HS-27A (cell line): ENCODE results near the gene JPT1.
"Not testable (repeated sequence)": the region's sequence is repeated elsewhere in the genome, so short reads cannot be mapped to it uniquely, and the experiment has no call there.

Experiments used
- DNase-seq: peaks from one replicate; pipeline ENCODE4 v3.0.0-alpha.2; 2012; ENCODE audit warnings: low read depth, missing footprints

Gene JPT1

DNA sequence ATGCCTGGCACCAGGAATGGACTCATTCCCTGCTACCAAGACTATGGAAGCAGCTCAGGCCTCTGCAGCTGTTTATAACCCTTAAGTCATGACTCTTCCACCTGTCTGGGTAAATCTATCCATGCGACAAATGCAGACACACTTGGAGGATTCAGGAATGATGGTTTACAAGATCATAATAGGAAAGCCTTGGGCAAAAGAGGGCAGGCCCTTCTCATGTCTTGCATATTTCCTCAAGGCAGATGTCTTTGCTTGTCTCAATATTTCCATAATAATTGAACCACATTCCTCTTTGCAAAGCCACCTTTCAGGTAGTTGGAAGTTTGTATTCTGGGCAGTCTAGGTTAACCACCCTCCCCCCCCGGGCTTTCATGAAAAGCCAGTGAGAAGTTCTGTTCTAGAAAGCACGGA is 884 bp upstream of the JPT1 start:
- no peak for DNase-seq

DNA sequence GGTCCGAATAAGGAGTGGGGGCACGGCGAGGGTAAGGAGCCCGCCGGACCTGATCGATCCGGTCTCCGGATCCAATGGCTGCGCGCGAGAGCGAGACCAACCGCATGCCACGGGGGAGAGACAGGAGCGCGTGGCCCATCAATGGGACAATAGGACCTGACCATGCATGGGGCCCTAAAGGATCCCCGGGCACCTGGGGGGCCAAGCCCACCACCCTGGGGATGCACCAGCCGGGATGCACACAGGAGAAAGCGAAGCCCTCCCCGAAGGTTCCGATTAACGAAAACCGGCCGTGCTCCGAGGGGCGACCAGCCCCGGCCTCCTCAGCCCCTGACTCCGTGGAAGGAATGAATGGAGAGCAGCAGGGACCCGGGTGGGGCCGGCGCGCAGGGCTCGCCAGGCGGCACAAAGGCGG is 525 bp downstream of the JPT1 start:
- no peak for DNase-seq

DNA sequence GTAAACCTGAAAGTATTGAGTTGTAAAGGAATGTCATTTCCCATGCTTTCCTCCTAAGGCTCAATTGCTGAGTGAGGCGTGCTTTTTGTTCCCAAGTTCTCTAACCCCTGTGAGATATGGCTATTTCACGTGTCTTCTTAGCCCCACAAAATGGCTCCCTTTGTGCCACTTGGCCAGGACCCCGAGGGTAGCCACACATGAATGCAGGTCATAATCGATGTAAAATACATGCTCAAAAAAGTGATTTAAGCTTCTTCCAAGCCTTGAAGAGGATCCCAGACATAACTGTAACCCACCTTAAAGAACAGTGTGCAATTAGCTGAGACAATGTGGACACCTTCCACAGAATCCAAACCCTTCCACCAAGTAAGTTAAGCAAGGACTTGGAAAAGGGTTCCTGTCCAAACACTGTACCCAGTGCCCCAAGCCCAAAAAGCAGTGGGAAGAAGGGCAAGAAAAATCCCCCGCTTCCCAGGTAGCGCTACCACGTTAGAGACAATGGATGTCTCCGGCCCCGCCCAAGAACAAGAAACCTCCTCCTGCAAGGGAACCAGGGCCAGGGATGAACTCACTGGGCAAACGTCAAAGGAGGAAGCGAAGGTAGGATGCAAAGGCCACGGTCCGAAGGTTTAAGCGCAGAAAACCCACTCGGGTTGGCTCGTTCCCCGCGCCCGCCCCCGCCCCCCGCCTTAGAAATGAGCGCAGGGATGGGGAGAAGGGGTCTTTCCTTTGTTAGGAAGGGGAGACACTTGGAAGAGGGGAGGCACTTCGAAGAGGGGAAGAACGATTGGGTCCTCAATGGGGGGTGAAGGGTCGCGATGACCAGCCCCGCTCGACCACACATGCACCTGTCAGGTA is 1.2 kb downstream of the JPT1 start:
- DNase-seq: no peak

DNA sequence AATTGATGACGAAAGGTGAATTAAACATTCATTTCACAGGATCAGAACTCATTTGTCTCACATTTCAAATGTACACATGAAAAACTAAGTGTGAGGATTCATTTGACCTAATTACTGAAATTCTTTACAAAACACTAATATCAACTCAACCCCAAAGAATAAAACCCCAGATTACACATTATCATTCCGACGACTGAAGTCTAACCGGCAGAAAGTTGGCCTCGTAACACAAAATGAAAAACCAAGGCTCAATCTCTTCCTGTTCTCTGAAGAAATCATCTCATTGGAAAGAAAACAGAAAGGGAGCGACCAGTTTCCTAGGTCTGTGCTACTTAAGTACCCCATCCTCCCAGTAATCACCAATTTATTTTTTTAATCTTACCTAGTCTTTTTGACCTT is 1.8 kb downstream of the JPT1 start:
- no peak for DNase-seq

DNA sequence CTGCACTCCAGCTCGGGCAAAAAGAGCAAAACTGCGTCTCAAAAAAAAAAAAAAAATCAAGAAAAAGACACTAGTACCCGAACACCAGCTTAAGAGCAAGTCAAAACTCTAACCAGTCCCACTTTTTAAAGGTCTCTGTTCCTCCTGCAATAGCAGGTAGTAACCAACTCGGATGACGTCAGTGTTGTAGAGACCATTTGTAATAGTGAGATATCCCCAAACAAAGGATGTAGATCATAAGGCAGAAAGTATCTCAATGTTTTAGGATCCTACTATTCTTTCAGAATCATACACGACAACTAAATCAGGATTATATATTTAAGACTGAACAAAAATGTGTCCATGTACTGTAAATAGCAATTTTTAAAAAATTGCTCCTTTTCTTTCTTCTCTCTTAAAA is 2.4 kb downstream of the JPT1 start:
- DNase-seq: no peak

DNA sequence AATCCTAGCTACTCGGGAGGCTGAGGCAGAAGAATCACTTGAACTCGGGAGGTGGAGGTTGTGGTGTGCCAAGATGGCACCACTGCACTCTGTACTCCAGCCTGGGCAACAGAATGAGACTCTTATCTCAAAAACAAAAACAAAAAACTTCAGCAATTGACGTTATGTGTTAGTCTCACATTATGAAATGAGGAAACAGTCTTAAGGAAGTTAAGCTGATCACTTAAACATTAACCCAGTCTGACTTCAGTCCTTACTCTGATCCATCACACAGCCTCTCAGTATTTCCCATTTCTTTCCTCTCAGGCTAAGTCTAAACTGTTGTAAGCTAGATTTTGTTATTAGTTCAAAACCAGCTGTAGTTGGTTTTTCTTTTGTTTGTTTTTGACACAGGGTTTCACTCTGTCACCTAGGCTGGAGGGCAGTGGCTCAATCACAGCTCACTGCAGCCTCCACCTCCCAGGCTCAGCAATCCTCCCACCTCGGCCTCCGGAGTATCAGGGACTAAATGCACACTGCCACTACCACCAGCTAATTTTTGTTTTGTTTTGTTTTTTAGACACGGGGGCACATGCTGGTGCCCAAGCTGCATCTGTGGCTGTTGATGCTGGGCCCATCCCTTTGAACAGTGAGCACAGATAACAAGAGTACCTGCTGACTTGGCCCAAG is 6.3 kb downstream of the JPT1 start:
- no peak for DNase-seq

DNA sequence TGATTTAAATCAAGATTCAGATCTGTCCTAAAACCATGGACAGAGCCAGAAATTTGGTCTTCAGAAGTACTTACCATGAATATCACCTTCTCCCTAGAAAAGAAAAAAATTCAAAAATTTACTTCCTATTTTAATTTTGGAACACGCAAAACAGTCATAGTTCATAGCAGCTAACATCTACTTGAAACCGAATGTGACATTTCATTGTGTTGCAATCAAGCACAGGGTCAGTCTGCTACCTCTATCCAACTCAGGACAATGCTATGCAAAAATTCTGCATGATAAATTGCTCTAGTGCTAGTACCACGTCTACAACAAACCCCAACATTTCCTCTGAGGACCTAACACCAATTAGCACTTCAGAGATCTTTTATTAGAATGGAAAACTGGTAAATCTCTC is 7.7 kb downstream of the JPT1 start:
- DNase-seq: no peak

DNA sequence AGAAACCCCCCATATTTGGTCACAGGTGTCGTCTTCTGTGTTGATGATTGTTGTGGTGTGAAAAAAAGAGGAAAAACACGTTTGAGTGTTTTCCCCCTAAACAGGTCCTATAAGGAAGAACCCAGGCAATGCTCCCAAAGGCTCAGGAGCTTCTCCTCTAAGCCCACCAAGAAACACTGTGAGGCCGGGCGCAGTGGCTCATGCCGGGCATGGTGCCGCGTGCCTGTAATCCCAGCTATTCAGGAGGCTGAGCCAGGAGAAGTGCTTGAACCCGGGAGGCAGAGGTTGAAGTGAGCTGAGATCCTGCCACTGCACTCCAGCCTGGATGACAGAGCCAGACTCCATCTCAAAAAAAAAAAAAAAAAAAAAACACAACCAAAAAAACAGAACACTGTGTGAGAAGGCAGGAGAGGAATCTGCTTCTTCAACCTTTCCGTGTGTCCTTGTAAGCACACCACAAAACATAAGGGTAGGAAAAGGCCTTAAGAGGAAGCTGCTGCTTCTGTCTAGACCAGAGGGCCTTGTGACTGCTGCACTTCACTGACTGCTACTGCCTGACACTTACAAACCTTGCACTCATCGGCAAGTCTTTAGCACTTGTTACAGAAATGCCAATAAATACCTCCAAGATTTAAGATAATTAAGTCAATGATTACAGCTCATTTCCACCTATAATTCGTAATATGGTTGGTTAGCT is 9.3 kb downstream of the JPT1 start:
- no peak for DNase-seq

DNA sequence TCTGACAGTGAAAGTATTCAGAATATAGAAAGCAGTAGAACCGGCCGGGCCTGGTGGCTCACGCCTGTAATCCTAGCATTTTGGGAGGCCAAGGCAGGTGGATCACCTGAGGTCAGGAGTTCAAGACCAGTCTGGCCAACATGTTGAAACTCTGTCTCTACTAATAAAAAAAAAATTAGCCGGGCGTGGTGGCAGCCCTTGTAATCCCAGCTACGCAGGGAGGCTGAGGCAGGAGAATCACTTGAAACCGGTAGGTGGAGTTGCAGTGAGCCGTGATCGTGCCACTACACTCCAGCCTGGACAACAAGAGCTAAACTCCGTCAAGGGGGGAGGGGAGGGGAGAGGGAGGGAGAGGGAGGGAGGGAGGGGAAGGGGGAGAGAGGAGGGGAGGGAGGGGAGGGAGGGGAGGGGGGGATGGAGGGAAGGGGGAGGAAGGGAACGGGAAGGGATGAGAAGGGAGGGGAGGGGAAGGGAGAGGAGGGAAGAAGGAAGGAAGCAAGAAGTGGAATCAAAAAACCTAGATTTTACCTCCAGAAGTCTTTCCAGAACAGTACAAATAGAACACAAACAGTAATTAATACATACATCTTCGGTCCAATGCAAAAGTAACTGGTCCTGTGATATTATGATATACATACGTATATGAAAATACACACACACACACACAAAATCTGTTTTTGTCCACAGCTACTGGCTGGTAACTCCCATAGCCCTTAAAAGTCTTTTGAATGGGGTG is 11.9 kb downstream of the JPT1 start:
- no peak for DNase-seq

DNA sequence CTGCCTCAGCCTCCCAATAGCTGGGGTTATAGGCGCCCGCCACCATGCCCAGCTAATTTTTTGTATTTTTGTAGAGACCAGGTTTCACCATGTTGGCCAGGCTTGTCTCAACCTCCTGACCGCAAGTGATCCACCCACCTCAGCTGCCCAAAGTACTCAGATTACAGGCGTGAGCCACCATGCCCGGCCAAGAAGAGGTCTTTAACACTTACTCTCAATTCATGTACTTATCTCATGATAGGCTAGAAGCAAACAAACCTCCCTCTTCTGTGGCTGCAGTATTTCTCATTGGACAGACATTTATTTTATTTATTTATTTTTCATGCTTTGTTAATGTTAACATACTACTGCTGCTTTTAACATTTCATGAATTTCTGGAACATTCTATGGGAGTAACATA is 15.8 kb downstream of the JPT1 start:
- no peak for DNase-seq

DNA sequence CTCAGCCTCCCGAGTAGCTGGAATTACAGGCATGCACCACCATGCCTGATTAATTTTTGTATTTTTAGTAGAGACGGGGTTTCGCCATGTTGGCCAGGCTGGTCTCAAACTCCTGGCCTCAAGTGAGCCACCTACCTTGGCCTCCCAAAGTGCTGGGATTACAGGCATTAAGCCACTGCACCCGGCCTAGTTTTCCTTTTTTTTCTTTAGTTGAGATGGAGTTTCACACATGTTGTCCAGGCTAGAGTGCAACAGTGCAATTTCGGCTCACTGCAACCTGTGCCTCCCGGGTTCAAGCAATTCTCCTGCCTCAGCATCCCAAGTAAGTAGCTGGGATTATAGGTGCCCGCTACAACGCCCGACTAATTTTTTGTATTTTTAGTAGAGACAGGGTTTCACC is 16.6 kb downstream of the JPT1 start:
- not testable (repeated sequence) for DNase-seq

DNA sequence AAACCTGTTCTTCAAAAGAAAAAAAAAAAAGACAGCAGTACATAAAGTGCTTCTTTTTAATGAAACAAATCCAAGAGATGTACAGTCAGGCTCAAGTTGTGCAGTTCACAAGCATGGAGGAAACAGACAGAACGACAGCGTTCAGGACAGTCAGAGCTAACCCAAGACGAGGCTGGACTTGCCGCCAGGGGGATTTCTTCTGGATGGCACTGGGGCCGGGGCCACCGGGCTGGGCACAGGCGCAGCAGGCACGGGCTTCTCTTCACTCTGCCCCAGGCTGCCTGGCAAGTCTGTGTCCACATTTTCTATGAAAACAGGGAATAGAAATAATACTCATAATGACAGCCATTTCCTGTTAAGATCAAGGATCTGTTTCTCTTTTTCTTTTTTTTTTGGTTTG is 18.4 kb downstream of the JPT1 start:
- no peak for DNase-seq

DNA sequence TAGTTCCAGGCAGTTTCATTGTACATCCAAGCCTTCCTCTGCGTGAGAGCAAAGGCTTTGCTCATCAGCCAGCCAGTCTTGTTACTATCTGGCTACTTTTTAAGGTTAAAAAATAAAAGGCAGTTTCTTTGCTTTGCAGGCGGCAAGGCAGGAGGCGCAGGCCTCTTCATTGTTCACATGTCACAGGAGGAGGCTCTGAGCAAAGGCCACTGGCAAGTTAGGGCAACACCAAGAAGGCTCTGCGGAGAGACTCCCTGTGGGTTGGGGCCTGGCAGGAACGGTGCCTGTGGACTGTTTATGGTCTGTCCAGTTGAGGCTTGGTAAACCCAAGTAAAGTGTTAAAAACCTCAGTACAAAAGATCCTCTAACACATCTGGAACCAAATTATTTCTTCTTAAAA is 18.9 kb downstream of the JPT1 start:
- no peak for DNase-seq

DNA sequence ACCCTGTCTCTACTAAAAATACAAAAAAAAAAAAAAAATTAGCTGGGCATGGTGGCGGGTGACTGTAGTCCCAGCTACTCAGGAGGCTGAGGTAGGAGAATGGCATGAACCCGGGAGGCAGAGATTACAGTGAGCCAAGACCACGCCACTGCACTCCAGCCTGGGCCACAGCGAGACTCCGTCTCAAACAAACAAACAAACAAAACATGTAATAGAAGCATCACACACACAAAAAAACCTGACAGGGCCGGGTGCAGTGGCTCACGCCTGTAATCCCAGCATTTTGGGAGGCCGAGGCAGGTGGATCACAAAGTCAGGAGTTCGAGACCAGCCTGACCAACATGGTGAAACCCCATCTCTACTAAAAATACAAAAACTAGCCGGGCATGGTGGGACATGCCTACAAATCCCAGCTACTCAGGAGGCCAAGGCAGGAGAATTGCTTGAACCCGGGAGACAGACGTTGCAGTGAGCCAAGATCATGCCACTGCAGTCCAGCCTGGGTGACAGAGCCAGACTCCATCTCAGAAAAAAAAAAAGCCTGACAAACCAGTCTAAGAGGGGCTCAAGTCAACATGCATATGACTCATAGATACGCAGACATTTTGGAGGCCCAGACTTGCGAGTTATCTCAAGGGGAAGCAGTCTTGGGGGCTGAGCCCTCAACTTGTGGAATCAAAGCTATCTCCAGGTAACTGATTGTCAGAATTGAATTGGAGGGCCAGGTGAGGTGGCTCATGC is 20.5 kb downstream of the JPT1 start:
- DNase-seq: not testable (repeated sequence)

DNA sequence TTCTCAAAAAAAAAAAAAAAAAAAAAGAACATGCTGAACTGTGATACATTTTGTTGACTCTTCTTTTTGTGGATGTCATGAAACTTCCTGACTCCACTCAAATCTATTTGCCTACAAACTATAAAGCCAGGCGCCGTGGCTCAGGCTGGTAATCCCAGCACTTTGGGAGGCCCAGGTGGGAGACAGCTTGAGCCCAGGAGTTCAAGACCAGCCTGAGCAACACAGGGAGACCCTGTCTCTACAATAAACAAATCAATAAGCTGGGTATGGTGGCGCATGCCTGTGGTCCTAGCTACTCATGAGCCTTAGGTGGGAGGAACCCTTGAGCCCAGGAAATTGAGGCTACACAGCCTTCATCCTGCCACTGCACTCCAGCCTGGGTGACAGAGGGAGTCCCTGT is 21.3 kb downstream of the JPT1 start:
- DNase-seq: no peak

DNA sequence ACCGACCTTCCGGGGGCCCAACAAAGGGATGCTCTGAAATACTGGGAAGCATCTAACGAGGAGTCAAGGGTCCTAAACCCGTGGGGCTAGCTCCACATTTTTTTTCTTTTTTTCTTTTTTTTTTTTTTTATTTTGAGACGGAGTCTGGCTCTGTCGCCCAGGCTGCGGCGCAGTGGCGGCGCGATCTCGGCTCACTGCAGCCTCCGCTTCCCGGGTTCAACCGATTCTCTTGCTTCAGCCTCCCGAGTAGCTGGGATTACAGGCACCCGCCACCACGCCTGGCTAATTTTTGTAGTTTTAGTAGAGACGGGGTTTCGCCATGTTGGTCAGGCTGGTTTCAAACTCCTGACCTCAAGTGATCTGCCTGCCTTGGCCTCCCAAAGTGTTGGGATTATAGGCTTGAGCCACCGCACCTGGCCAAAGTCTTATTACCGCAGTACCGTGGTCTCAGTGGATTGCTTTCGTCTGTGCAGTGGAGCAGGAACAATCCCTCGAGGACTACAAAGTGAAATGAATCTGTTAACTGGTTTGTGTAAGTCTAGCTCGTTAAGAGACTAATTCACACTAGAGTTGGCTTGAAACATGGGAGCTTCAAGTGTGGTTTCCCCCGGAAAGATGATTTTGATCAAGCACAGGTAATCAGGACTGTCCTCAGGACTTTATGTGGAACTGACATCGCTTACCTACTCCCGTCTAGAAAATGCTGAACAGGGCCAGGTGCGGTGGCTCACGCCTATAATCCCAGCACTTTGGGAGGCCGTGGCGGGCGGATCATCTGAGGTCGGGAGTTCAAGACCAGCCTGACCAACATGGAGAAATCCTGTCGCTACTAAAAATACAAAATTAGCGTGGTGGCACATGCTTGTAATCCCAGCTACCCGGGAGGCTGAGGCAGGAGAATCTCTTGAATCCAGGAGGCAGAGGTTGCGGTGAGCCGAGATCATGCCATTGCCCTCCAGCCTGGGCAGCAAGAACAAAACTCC is 22.0 kb downstream of the JPT1 start:
- not testable (repeated sequence) for DNase-seq

DNA sequence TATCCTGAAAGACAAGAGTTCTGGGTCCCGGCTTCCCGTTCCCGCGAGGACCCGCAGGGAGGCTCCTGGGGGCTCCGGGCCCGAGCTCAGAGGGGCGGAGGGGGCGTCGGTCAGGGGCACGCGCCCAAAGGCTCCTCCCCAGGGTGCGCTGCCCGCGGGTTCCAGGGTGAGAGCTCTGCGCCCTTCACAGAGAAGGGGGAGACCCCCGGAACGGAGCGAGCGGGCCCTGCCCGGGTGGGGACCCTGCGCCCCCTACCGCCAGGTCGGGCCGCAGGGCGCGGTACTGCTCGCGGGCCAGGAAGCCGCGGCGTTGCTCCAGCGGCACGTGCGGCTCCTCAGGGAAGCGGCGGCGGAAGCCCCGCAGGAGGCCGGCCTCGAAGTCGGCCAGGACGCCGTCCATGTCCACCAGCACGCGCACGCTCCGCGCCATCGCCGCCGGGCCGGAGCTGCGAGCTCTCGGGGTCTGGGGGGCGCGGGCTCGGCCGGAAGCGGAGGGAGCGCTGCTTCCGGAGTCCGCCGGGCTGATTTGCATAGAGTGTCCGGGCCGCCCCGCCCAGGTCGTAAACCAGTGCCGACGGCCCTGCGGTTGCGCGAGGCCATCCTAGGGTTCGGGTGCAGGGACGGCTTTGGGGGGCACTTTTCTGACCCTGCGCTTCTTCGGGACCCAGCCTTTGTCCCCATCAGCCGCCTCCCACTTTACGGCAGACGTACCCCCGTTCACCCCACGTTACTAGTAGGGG is 22.9 kb downstream of the JPT1 start, which contains the start of gene NT5C:
Gene NT5C, minus strand, starts transcription at position 465 of the 740 bp plus-strand sequence. Its CDS starts 35 bp downstream, at position 430.
- no peak for DNase-seq

DNA sequence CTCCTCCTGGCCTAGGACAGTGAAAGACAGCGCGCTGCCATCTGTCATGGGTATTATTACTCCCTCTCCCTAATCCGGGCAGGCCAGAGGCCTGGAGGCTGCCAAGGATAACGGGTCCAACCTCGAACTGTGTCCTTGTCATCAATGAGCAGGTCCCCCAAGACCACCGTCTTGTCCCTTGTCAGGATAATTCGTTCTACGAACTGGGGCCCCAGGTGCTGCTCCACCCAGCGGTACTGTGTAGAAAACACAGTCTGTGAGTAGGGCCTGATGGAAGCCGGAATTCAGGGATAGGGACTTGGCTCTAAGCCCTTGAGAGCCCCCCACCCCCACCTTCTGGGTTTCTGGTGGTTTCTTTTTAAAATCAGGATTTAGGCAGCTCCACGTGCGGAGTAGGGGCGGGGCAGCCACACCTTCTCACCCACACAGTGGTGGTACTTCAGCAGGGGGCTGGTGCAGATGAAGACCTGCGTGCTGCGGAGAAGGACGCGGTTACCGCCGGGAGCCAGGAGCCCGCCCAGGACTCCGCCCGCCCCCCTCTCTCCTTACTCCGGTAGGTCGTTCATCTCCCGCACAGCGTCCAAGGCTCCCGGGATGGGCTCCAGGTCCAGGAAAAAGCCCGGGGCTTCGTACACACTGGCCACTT is 23.6 kb downstream of the JPT1 start:
- DNase-seq: no peak

DNA sequence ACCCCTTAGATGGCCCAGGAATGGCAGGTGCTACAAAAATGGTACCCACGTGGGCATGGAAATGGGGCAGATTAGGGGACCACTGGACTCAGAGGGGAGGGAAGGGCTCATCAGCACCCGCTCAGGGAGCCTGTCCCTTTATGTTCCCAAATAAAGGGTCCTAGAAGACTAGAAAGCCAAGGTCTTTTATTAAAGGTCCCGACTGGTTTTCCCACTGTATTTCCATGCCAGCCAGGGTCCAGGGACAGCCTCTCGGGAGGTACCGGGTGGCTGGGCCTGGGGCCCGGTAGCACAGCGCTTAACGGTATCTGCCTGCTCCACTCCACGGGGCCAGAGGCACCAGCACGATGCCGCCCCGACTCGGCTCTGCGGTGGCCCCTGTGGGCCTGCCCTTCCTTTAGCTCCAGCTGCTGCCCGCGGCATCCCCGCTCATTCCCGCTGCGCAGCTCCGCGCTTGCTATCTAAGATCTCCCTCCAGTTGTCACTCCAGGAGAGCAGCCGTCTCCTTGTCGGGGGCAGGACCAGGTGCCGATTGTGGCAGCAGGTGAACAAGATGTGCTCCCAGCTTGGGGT is 24.2 kb downstream of the JPT1 start:
- DNase-seq: no peak
